MM.1S (cell line): ENCODE measurements around the gene MEIOC.

Experiments
- EZH2 ChIP-seq: fragments of 300-600 bp; sonication (generic); optimal IDR thresholded peaks from 2 replicates; pipeline ENCODE3; 2017; ENCODE audit warnings: low read depth, mild to moderate bottlenecking, antibody characterized with exemption, low read length, mixed read lengths
- EZH2phosphoT487 ChIP-seq: fragments of 300-600 bp; sonication (generic); IDR thresholded peaks from 2 replicates; pipeline ENCODE4 v1.6.1; 2018; ENCODE audit warnings: antibody characterized with exemption, low read length
- TF ChIP-seq, protein P1 (sequence below): fragments of 300-600 bp; sonication (generic); IDR thresholded peaks from 2 replicates; pipeline ENCODE4 v1.5.1; 2016; ENCODE audit warnings: antibody characterized with exemption, low read length, mixed read lengths

DNA sequence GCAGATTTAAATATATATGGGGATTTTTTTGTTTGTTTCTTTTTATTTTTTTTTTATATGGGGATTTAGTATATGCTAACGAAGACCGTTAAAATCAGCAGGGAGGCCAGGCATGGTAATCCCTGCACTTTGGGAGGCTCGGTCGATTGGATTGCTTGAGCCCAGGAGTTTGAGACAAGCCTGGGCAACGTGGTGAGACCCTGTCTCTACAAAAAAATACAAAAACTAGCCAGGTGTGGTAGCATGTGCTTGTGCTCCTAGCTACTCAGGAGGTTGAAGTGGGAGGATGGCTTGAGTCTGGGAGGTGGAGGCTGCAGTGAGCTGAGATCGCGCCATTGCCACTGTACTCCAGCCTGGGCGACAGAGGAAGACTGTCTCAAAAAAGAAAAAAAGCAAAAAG is 22.3 kb upstream of the MEIOC start:
- TF ChIP-seq EZH2, result no peak
- TF ChIP-seq, protein P1, sequence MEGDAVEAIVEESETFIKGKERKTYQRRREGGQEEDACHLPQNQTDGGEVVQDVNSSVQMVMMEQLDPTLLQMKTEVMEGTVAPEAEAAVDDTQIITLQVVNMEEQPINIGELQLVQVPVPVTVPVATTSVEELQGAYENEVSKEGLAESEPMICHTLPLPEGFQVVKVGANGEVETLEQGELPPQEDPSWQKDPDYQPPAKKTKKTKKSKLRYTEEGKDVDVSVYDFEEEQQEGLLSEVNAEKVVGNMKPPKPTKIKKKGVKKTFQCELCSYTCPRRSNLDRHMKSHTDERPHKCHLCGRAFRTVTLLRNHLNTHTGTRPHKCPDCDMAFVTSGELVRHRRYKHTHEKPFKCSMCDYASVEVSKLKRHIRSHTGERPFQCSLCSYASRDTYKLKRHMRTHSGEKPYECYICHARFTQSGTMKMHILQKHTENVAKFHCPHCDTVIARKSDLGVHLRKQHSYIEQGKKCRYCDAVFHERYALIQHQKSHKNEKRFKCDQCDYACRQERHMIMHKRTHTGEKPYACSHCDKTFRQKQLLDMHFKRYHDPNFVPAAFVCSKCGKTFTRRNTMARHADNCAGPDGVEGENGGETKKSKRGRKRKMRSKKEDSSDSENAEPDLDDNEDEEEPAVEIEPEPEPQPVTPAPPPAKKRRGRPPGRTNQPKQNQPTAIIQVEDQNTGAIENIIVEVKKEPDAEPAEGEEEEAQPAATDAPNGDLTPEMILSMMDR, result no peak
- no peak for TF ChIP-seq EZH2phosphoT487
